PC-9 (cell line): ENCODE measurements around the gene EZR.

Experiments used
- CTCF ChIP-seq: fragments of 200-600 bp; sonication (generic); conservative IDR thresholded peaks from 2 replicates; pipeline ENCODE4 v1.6.1; 2017; ENCODE audit warnings: mixed run types, antibody characterized with exemption, mild to moderate bottlenecking, moderate library complexity
- EZH2 ChIP-seq: fragments of 200-600 bp; sonication (generic); IDR thresholded peaks from 2 replicates; pipeline ENCODE4 v1.8.0; 2017; ENCODE audit warnings: antibody characterized with exemption, low read depth

GRCh38 chr6:158853072-158853879 is 34.1 kb upstream of the EZR start:
- no peak for TF ChIP-seq CTCF
- TF ChIP-seq EZH2 = no peak
